ENCODE data around the gene FSHR. TPM values are rescaled to one million over a fixed set of nuclear protein-coding genes. Genes with fewer than 3 reads are reported as not detected.

Gene FSHR, protein sequence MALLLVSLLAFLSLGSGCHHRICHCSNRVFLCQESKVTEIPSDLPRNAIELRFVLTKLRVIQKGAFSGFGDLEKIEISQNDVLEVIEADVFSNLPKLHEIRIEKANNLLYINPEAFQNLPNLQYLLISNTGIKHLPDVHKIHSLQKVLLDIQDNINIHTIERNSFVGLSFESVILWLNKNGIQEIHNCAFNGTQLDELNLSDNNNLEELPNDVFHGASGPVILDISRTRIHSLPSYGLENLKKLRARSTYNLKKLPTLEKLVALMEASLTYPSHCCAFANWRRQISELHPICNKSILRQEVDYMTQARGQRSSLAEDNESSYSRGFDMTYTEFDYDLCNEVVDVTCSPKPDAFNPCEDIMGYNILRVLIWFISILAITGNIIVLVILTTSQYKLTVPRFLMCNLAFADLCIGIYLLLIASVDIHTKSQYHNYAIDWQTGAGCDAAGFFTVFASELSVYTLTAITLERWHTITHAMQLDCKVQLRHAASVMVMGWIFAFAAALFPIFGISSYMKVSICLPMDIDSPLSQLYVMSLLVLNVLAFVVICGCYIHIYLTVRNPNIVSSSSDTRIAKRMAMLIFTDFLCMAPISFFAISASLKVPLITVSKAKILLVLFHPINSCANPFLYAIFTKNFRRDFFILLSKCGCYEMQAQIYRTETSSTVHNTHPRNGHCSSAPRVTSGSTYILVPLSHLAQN
- 0.43 TPM for polyA plus RNA-seq (ENCODE audit: insufficient read length)

DNA sequence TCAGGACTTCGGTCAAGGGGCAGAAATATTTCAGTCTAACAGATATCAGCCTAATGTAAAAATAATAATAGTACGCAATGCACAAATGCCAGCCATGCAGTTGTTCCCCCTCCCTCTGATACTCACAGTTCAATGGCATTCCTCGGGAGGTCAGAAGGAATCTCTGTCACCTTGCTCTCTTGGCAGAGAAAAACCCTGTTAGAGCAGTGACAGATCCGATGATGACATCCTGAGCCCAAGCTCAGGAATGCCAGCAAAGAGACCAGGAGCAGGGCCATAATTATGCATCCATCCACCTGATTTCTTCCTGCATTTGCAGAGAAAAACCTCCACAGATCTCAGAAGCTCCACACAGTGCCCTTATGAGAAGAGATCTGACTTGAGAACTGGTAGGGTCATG lies at the start of gene FSHR:
FSHR (minus strand) TSS at position 376 of the 400 bp plus-strand sequence; CDS start at position 278, 98 bp downstream.
- no peak for DNase-seq (ENCODE audit: low read depth)

DNA sequence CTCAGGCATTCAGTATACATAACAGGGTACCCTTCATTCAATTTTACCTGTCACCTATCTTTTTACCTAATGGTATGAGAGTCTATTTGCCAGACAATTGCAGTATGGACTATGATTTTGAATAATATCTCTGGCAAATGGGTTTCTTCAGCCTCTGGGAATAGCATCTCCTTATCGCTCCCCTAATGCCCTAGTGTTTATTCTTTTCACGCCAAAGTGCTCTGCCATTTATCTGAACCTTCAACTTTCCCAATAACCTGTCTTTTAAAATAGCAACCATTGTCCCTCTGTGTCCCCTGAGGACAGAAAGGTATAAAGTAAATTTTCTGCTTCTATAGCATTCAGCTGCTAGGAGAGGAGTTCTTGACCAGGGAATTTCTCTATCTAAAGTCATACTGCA lies 45.0 kb upstream of the FSHR start:
- DNase-seq (ENCODE audit: low read depth), result no peak

DNA sequence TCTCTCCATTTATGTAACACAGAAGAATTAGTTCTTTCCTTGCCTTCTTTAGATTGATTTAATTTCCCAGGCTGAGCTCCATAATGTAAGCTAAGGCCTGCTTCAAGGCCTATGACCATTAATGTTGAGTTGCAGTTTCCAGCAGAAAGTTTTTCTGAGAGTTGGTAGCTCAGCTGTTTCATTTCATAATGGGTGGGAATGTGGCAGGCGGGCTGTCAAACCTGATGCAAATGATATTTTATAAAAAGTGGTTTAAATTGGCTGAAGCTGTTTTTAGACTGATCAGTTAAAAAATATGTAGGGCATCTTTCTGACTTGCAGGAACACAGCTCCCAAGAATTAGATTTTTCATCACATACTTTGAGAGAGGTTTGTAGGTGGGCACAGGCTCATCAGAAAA lies 40.4 kb upstream of the FSHR start:
- no peak for DNase-seq (ENCODE audit: low read depth)

DNA sequence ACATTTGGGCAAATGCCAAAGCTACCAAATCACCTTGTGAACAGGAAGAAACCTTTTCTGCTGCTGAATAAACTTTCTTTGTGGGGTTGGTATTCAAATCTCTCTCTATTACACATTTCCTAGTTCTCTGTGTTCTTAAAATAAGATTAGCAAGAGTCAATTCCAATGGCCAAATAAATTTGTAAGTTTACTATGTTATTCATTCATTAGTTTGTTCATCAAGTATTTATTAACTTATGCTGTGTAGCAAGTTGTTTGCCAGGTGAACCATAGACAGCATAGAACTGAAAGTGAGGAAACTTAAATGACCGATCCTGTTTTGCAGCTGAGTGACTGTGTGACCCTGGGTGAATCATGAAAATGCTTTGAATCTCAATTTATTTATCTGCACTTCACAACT lies 37.7 kb upstream of the FSHR start:
- DNase-seq (ENCODE audit: low read depth), result no peak

DNA sequence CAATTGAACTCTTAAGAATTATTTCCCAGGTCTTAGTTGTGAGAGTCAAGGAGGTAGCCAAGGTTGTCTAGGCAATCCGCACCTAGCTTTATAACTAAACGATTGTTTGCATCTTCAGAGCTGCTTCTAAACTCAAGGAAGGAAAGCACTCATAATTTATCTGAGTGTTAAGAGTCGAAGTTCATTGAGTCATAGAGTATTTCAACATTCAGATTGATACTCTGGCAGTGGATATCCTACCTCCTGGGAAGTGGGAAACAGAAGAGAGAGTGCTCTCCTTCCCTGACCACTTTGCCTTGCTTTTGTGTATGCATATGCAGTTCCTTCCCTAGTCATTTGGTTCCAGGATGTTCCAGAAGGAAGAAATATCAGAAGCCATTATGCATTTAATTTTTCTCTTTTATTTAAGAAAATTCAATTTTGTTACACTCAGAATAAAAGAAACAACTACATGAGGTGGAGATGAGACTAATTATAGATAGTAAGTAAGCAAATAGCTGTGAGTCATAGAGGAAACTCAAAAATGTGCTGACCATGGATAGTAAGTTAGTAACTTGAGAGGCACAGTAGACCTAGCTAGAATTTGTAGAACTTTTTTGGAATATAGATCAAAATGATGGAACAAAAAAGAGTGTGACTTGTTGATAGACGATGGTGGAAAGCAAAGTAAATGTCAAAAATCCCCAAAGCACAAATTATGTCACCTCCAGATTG lies 35.4 kb upstream of the FSHR start:
- DNase-seq (ENCODE audit: low read depth), result no peak

DNA sequence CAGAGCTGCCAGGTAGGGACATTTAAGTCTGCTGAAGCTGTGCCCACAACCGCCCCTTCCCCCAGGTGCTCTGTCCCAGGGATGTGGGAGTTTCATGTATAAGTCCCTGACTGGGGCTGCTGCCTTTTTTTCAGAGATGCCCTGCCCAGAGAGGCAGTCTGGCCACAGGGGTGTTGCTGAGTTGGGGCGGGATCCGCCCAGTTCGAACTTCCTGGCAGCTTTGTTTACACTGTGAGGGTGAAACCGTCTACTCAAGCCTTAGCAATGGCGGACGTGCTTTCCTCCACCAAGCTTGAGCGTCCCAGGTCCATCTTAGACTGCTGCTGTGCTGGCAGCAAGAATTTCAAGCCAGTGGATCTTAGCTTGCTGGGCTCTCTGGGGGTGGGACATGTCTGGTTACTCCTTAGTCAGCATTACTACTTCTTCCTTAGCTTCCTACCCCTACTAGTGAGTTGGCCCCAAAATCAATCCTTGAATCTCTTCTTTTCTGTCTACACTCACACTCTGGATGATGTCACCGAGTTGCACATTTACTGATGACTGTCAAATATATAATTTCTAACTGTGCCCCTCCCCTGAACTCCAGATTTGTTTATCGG lies 31.8 kb upstream of the FSHR start:
- no peak for DNase-seq (ENCODE audit: low read depth)

DNA sequence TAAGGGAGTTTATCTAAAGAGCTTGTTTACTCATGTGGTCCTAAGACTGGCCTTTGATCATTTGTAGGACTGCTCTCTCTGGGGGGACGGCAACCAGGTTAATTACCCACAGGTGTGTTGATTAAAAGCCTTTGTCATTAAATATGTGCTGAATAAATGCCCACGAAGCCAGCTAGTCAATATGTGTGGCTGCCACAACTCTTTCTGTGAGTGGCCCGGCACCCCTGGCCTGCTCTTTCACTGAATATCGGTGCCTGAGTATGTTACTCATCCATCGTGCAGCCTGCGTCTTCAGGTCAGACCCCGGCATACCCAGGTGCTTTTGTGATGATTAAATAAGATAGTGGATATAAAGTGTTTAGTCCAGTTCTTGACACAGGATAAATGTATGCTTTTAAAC lies 24.3 kb upstream of the FSHR start:
- no peak for DNase-seq (ENCODE audit: low read depth)

DNA sequence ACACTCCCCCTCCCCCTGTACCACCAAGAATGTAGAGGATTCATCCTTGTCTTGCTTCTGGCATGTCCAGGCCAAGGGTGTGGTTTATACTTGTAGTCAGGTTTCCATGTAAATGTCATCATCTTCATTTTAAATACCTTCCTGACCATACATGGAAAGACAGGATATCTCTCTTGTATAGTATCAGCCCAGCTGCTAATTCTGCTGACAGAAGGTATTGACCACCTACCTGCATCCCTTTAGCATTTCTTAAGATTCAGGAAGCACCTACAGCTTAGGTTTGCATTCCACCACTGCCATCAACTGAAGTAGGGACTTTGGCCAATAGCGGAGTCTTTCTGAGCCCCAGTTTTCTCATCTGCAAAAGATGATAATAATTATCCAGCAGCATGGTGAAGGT lies 22.9 kb upstream of the FSHR start:
- DNase-seq (ENCODE audit: low read depth), result no peak

DNA sequence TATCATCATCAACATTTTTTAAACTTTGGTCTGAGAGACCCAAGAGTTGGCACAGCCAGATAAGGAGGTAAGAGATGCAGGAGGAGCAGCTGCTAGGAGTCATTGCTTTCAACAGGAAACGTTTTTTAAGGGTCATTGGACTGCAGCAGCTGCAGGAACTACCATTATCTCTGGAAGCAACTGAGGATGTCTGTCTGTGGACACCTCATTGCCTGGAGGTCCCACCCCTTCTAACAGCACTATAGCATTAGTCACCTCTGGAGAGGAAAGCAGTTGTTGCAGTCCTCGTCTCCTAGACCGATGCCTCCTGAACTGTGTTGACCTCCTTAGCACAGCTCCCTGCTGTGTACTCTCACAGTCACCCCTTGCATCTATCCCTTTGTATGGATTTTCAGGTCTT lies 21.5 kb upstream of the FSHR start:
- DNase-seq (ENCODE audit: low read depth), result no peak

DNA sequence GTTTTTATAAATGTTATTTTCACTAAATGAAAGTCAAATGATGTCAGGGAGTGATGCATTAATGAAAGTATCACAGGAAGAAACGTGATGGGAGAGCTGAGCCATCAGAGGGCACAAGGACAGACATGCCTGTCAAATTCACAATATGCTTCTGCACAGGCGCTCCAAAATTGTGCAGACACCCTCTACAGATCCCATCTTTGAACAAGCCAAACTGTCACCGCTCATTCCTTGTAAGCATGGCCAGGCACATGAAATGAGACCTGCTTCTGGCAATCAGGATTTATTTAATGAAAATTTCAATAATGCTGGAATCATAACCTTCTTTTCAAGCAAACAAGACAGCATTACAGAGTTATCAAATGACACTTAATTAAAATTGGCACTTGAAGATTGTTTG lies 20.4 kb upstream of the FSHR start:
- DNase-seq (ENCODE audit: low read depth), result no peak

DNA sequence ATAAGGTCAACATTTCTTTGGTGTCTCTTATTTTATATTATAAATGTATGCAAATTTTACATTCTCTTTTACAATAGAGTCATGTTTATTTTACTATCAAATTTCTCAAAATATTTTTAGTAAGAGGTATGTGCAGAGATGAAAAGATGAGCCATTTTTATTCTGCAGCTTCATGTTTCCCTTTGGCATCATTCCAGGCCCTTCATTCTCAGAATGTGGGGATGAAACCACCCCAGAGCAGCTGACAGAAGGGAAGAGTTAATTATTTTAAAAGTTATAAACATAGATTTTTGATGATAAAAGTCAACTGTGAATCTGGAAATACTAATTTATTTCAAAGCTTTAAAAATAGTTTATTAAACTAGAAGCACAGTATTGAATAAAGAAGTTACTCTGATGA lies 12.8 kb upstream of the FSHR start:
- no peak for DNase-seq (ENCODE audit: low read depth)

DNA sequence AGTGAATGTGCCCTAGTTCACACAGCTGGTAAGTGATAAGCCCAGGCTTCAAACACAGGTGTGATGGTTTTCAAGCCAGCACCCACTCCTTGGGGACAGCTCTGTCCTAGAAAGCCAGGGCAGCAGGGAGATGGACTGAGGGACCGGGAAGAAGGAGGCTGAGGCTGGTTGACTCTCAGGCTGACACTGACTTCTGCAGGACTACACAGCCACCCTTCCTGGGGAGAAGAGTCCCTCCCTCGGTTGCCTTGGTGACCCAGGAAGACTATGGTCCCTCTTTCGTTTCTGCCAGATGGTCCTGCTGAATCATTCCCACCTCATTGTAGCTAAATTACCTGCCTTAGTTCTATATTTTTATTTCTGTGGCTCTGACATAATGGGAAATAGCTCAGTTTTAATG lies 11.3 kb upstream of the FSHR start:
- no peak for DNase-seq (ENCODE audit: low read depth)

DNA sequence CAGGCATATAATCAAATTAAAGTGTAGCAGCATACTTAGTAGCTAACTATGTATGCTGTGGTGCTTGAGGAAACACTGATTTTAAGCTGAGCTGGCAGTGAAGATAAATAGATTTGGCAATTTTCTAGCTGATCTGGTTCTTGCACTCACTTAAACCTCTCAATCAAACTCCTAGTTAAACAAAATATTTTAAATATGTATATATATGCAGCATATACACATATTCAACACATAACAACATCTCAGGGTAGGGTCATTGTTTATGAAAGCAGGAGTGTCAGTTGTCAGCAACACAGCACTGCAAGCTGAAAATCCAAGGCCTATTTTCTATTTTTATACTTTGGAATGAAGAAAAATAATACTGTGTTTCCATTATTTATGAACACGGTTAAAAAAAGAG lies 10.4 kb upstream of the FSHR start:
- DNase-seq (ENCODE audit: low read depth), result no peak

DNA sequence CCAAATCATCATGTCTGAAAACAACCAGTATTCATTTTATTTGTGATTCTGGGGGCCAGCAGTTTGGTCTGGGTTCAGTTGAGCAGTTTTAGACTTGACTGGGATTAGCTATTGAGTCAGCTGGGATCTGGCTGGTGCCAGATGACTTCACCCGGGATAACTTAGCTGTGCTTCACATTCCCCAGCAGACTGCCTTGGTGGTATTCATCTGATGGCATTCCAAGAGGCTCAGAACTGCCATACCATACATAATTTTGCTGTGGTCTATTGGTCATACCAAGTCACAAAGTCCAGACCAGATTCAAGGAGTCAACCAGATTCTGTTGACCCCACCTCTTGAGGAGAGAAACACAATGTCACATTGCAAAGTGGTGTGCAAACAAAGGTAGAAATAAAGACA lies 7.8 kb upstream of the FSHR start:
- DNase-seq (ENCODE audit: low read depth), result no peak

DNA sequence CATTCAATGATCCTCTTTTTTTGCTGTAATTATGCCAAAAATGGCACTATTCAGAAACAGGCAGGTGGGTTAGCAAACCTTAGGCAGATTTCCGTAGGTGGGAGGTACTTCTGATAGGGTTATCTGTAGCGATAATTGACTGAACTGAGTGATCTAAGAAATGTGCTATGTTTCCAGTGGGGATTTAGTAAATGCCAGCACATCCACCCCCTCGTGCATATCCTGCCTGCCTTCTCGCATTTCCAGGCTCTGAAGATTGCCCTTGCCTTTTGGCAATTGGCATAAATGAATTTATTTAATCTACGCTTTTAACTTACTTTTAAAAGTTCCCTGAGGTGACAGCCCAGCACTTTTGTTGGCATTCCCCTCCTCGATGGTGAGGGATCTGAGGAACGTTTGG lies 576 bp upstream of the FSHR start:
- DNase-seq (ENCODE audit: low read depth), result no peak

DNA sequence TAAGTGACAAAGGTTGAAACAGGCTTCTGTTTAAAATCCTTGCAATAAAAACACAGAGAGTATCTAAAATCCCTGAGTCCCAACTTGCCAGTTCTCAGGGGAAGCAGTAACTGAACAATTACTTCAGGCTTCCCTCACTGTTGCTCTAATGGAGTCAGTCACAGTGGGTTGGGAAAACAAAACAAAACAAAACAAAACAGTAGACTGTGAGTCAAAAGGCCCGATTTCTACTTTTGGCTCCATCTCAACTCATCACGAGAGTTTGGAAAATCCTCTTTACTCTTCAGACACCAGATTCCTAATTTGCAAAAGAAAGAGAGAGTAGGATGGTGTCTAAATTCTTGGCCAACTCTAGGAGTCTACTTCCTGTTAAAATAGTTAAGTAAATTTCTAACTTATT lies 1.1 kb downstream of the FSHR start:
- no peak for DNase-seq (ENCODE audit: low read depth)

DNA sequence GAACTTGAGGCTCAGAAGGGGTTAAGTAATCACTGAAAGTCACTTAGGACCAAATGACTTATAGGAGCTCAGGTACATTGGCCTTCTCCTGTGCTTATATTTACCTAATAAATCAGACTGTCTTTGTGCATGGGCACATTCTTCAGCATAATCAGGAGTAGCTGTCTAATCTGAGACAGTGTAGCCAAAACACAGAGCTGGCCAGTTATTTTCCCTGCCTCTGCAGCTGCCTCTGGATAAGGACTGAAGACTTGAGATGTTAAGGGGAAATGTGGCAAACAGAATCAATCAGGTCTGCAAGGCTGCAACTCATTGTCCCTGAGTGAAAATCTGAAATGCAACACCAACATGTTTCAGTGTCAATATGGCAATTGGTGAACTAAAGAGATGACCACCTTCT lies 1.5 kb downstream of the FSHR start:
- DNase-seq (ENCODE audit: low read depth), result no peak

DNA sequence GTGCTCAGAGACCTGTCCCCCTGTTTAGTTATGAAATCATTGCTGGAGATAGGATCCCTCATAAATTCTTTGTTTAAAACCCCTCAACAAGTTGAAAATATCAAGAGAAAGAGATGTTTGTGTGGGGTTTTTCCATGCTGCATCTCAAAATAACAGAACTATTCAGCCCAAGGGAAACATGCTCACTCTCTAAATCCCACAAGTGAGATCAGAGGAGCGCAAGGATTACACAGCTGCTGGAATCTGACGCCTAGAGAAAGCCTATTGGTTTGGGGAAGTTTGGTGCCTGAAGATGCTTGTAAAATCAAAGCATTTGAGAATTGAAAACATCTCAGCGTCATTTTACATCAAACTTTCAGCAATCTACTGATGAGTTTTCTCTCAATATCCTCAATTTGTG lies 7.9 kb downstream of the FSHR start:
- DNase-seq (ENCODE audit: low read depth), result no peak

DNA sequence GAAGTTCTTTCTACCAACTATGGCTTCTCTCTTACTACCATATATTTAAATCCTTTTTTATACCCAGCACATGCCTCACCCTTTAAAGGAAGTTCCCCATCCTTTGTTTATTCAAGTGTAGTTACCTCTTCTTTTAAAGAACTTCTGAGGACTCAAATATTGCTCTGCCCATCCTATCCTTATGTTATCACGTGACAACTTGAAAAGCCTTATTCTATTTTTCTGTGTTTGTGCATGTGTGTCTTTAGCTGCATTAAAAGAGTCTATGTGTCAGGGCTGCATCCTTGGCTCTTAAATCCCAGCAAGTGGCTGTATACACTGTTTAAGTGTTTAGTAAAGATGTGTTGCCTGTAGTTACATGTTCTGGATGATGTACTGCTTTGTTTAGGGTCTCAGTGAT lies 22.5 kb downstream of the FSHR start:
- DNase-seq (ENCODE audit: low read depth), result no peak

DNA sequence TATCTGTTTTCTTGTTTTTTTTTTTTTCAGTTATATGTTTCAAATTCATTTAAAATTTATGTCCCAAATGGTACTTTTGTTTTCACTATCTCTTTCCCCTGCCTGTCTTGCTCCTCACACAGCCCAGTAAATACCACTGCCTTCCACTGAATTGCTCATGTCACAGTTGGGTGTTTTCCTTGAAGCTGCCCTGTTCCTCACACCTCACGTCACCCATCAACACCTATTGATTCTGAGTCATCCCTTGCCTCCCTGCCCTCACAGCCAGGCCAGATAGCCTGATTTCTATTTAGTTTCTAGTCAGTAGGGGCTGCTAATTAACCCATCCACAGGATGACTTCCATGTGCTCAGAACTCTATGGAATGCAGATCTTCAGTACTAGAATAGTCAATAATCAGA lies 25.3 kb downstream of the FSHR start:
- DNase-seq (ENCODE audit: low read depth), result no peak

DNA sequence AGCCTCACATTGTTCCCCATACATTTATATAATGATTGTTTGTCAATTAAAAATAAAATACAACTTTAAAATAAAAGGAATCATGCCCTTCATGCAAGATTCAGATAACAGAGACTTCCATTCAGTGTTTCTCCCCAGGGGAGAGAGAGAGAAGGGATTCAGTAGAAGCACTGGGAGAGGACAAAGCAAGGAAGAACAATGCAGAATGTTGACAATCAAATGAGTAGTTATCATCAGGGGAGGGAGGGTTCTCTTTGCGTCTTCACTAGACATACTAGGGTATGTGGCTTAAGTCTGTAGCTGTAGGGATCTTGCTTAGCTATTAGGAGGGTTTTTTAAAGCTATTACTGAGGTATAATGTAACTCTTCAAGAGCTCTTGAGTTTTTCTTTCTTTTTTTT lies 30.7 kb downstream of the FSHR start:
- DNase-seq (ENCODE audit: low read depth), result no peak

DNA sequence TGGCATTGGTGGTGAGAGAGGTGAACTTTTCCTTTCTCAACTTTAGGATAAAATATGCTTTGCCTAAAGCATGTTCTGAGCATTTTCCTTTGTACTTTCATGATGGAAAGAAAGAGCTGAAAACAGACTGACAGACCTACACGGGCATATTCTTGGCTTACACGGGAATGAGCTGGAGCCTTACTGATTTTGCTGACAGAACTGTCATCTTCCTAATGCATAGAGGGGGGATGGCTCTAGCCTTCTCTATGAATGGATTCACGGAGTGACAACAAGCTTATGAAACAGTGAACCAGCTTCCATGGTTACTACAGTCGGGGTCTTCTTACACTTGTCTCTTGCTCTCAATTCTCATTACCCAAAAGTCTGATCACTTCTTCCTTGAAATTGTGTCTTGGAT lies 32.2 kb downstream of the FSHR start:
- DNase-seq (ENCODE audit: low read depth), result no peak

Data from forelimb muscle (tissue), 1 donor.